Panc1 (cell line): ENCODE results near the gene AP3D1. TPM values are rescaled to one million over a fixed set of nuclear protein-coding genes. Genes with fewer than 3 reads are reported as not detected.

Source experiments
- ATAC-seq: fragments of 200-7000 bp; cut with Tn5 transposase; 2 replicates; pipeline ENCODE4 v1.9.1; 2020; ENCODE audit warnings: mild to moderate bottlenecking, moderate library complexity
- BruUV-seq: library from RNA; stranded (reverse); fragments of 400-500 nt; replicated peaks from 2 replicates; lab custom pipeline; 2021; lab: Mats Ljungman, UMichigan
- CTCF ChIA-PET: fragments of 300-600 bp; sonication (Branson Sonifier 250); formaldehyde crosslinking; loops from one replicate; lab custom pipeline; 2022; ENCODE audit warnings: antibody characterized with exemption; lab: Charles Lee
- POLR2A ChIA-PET: fragments of 300-600 bp; sonication (Branson Sonifier 250); formaldehyde crosslinking; loops from one replicate; lab custom pipeline; 2022; ENCODE audit warnings: antibody characterized with exemption; lab: Charles Lee
- DNase-seq: peaks from one replicate; pipeline ENCODE4 v3.0.0-alpha.2; 2010; ENCODE audit warnings: low read depth, low spot score
- H3K27ac ChIP-seq: 2 replicates; pipeline ENCODE4 v1.5.1; 2011; ENCODE audit warnings: mild to moderate bottlenecking, low read length, inconsistent platforms
- H3K27me3 ChIP-seq: fragments of 200-500 bp; sonication (Bioruptor generic); 2 replicates; pipeline ENCODE4 v1.6.0; 2014; ENCODE audit warnings: low read length, inconsistent platforms; ENCODE audit not compliant: control insufficient read depth, insufficient read depth
- H3K36me3 ChIP-seq: fragments of 200-500 bp; sonication (Bioruptor generic); 2 replicates; pipeline ENCODE4 v1.5.1; 2014; ENCODE audit warnings: inconsistent platforms, mild to moderate bottlenecking, low read length, moderate library complexity; ENCODE audit not compliant: control insufficient read depth, insufficient read depth
- H3K4me1 ChIP-seq: 2 replicates; pipeline ENCODE4 v1.5.1; 2011; ENCODE audit warnings: inconsistent platforms, mild to moderate bottlenecking, low read length, moderate library complexity; ENCODE audit not compliant: control insufficient read depth, insufficient read depth
- H3K4me3 ChIP-seq, 2 experiments: 2 replicates each; pipeline ENCODE4 v1.5.1; 2011 to 2012; ENCODE audit warnings: low read depth in 2 of 2, low read length in 2 of 2, mild to moderate bottlenecking in 2 of 2, inconsistent platforms in 1 of 2, moderate library complexity in 1 of 2
- H3K9me3 ChIP-seq: fragments of 200-500 bp; sonication (Bioruptor generic); 2 replicates; pipeline ENCODE4 v1.5.1; 2014; ENCODE audit warnings: low read depth, mild to moderate bottlenecking, inconsistent platforms, low read length, moderate library complexity; ENCODE audit not compliant: control insufficient read depth, insufficient read depth
- POLR2AphosphoS5 ChIP-seq: IDR thresholded peaks from 2 replicates; pipeline ENCODE4 v1.6.1; 2012; ENCODE audit warnings: mild to moderate bottlenecking, low read depth, low read length, moderate library complexity
- SIN3A ChIP-seq: IDR thresholded peaks from 2 replicates; pipeline ENCODE4 v1.6.1; 2012; ENCODE audit warnings: low read depth, mild to moderate bottlenecking, low read length, moderate library complexity, borderline replicate concordance; ENCODE audit not compliant: insufficient read depth
- TCF7L2 ChIP-seq: IDR thresholded peaks from 2 replicates; pipeline ENCODE4 v1.6.1; 2011; ENCODE audit warnings: mild to moderate bottlenecking, low read depth, low read length, inconsistent platforms
- in situ Hi-C: cut with HindIII; loops from 2 replicates; pipeline ENCODE4 v1.10.0; 2016; ENCODE audit warnings: low sequenced_read_pairs, low pct_unique_long_range_greater_than_20kb
- intact Hi-C: fragments of 100-400 bp; cut with micrococcal nuclease; formaldehyde crosslinking; loops from one replicate; pipeline ENCODE4 v1.10.0; 2022; ENCODE audit not compliant: unreplicated experiment
- total RNA-seq: library from RNA; stranded (reverse); gene quantifications from one replicate; pipeline ENCODE4 v1.2.1, GENCODE V29; 2021; ENCODE audit not compliant: unreplicated experiment
- TF ChIP-seq, protein P1 (sequence below), 2 experiments: IDR thresholded peaks; 2 replicates each; pipeline ENCODE4 v1.6.1; 2011 to 2012; ENCODE audit warnings: low read depth in 2 of 2, control low read depth in 1 of 2, low read length in 1 of 2, mild to moderate bottlenecking in 1 of 2, moderate library complexity in 1 of 2; ENCODE audit not compliant: insufficient read depth in 1 of 2
- TF ChIP-seq, protein P2 (sequence below): fragments of 450-650 bp; IDR thresholded peaks from 2 replicates; pipeline ENCODE4 v1.5.1; 2017; ENCODE audit warnings: mild to moderate bottlenecking

AP3D1 gene
- total RNA-seq, 1 experiment from 2014 or later: 167 TPM

- Histone ChIP-seq H3K9me3 (no peaks in the 10 kb centered on the region), H3K27me3 (no peaks in the 10 kb centered on the region), H3K4me3 (no peak overlapping the region), H3K36me3 (no peaks in the 10 kb centered on the region; the same call in 1 of the 2 replicates), H3K27ac (no peak overlapping the region), H3K4me1 (peaks cover 3% of the 10 kb centered on the region; the same call in 1 of the 2 replicates)
- no peak for DNase-seq
- intact Hi-C loops: no loop called here
- ChIA-PET CTCF (interaction anchor here (0.5 kb wide), 1 partner anchor 78 kb away, joined by 3 read pairs; no protein-coding TSS in a partner anchor), POLR2A (interaction anchor here (0.6 kb wide), 1 partner anchor 76 kb away, joined by 4 read pairs; no protein-coding TSS in a partner anchor)
- in situ Hi-C loops: no loop called here
- TF ChIP-seq SIN3A (no peak), TCF7L2 (no peak), POLR2AphosphoS5 (no peak)
- TF ChIP-seq, protein P1, sequence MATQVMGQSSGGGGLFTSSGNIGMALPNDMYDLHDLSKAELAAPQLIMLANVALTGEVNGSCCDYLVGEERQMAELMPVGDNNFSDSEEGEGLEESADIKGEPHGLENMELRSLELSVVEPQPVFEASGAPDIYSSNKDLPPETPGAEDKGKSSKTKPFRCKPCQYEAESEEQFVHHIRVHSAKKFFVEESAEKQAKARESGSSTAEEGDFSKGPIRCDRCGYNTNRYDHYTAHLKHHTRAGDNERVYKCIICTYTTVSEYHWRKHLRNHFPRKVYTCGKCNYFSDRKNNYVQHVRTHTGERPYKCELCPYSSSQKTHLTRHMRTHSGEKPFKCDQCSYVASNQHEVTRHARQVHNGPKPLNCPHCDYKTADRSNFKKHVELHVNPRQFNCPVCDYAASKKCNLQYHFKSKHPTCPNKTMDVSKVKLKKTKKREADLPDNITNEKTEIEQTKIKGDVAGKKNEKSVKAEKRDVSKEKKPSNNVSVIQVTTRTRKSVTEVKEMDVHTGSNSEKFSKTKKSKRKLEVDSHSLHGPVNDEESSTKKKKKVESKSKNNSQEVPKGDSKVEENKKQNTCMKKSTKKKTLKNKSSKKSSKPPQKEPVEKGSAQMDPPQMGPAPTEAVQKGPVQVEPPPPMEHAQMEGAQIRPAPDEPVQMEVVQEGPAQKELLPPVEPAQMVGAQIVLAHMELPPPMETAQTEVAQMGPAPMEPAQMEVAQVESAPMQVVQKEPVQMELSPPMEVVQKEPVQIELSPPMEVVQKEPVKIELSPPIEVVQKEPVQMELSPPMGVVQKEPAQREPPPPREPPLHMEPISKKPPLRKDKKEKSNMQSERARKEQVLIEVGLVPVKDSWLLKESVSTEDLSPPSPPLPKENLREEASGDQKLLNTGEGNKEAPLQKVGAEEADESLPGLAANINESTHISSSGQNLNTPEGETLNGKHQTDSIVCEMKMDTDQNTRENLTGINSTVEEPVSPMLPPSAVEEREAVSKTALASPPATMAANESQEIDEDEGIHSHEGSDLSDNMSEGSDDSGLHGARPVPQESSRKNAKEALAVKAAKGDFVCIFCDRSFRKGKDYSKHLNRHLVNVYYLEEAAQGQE (IDR thresholded peaks at IDR 0.05; ENCODE audit: insufficient read depth in 1 of 2, low read depth in 2 of 2, low read length in 1 of 2): no peak
- TF ChIP-seq, protein P2, sequence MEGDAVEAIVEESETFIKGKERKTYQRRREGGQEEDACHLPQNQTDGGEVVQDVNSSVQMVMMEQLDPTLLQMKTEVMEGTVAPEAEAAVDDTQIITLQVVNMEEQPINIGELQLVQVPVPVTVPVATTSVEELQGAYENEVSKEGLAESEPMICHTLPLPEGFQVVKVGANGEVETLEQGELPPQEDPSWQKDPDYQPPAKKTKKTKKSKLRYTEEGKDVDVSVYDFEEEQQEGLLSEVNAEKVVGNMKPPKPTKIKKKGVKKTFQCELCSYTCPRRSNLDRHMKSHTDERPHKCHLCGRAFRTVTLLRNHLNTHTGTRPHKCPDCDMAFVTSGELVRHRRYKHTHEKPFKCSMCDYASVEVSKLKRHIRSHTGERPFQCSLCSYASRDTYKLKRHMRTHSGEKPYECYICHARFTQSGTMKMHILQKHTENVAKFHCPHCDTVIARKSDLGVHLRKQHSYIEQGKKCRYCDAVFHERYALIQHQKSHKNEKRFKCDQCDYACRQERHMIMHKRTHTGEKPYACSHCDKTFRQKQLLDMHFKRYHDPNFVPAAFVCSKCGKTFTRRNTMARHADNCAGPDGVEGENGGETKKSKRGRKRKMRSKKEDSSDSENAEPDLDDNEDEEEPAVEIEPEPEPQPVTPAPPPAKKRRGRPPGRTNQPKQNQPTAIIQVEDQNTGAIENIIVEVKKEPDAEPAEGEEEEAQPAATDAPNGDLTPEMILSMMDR: no peak
- BruUV-seq: no TSS peak
- no peak for ATAC-seq
Observed at GRCh38 chr19:2070436-2070827, 80.9 kb downstream of the AP3D1 start.

DNA sequence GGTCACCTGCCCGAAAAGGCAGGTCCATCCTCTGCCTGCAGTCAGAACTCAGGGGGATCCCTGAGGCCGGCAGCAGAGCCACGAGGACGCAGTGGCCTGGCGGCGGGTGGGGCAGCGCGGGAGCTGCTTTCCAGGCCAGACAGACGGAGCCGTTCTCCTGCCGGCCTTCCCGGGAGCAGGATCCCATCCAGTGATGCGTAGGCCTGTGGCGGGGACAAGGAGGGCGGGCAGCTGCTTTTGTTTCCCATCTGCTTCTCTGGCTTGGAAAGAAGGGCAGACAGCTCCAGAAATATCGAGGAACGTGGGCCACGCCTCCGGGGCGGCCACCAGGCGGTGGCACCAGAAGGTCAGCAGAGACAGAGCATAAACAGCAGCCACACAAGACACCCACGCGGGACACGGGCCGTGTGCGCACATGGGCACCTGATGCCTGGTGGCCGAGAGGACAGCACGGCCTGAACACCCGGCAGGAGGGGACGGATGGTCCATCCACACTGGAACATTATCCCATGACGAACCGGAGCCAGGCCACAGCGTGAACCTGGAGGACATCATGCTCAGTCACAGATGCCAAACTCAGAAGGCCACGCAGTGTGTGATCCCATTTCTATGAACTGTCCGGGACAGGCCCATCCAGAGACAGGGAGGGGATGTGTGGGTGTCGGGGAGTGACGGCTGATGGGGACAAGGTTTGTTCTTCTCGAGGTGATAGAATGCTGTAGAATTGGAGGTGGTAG lies 86.4 kb downstream of the AP3D1 start:
- TF ChIP-seq SIN3A: no peak
- TF ChIP-seq, protein P2: no peak
- no peak for TF ChIP-seq TCF7L2
- TF ChIP-seq, protein P1 (IDR thresholded peaks at IDR 0.05; ENCODE audit: insufficient read depth in 1 of 2, low read depth in 2 of 2, low read length in 1 of 2): no peak
- Histone ChIP-seq H3K4me3 (no peak overlapping the region), H3K9me3 (no peaks in the 10 kb centered on the region), H3K36me3 (no peaks in the 10 kb centered on the region), H3K27ac (peak overlapping the region; percentile 59; the same call in 1 of the 2 replicates), H3K27me3 (no peaks in the 10 kb centered on the region), H3K4me1 (peaks cover 25% of the 10 kb centered on the region)
- BruUV-seq: no TSS peak
- DNase-seq (no peak), ATAC-seq (no peak)
- intact Hi-C loops (loop anchor here (5.0 kb wide), 1 partner anchor 43 kb away; no protein-coding TSS in a partner anchor), in situ Hi-C loops (no loop called here)
- ChIA-PET CTCF (interaction anchor here (0.6 kb wide), 1 partner anchor 46 kb away, joined by 6 read pairs; no protein-coding TSS in a partner anchor), POLR2A (no interaction called here)
